Gastroesophageal sphincter (tissue), 3 donors: ENCODE measurements around the gene CACNG7.

Experiments
- EP300 ChIP-seq: sonication (generic); formaldehyde crosslinking; IDR thresholded peaks from one replicate; pipeline ENCODE4 v1.6.1; 2017; ENCODE audit warnings: antibody characterized with exemption, mild to moderate bottlenecking
- POLR2A ChIP-seq, 2 donors: fragments of 450-650 bp; IDR thresholded peaks; one replicate each; pipeline ENCODE4 v1.6.1; 2017; ENCODE audit warnings: antibody characterized with exemption in 2 of 2, mild to moderate bottlenecking in 2 of 2, moderate library complexity in 1 of 2
- TF ChIP-seq, protein P1 (sequence below), 4 experiments: fragments of 200-600 bp in 2 of 4; fragments of 450-650 bp in 2 of 4; sonication (generic) in 1 of 4; IDR thresholded peaks; one replicate each; pipeline ENCODE4 v1.5.1; 2017 to 2019; ENCODE audit warnings: antibody characterized with exemption in 4 of 4, mild to moderate bottlenecking in 2 of 4, moderate library complexity in 2 of 4

DNA sequence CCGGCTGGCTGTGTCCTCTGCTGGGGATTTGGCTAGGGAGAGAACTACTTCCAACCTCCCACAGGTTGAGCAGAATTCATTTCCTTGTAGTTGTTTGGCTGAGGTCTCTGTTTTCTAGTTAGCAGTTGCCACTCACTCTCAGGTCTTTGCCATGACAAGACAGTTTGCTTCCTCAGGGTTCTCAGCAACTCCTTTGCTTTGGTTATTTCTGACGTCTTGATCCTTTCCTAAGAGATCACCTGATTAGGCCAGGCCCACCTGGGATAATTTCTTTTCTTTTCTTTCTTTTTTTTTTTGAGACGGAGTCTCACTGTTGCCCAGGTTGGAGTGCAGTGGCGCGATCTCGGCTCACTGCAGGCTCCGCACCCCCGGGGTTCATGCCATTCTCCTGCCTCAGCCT lies 44.3 kb downstream of the CACNG7 start:
- TF ChIP-seq, protein P1, sequence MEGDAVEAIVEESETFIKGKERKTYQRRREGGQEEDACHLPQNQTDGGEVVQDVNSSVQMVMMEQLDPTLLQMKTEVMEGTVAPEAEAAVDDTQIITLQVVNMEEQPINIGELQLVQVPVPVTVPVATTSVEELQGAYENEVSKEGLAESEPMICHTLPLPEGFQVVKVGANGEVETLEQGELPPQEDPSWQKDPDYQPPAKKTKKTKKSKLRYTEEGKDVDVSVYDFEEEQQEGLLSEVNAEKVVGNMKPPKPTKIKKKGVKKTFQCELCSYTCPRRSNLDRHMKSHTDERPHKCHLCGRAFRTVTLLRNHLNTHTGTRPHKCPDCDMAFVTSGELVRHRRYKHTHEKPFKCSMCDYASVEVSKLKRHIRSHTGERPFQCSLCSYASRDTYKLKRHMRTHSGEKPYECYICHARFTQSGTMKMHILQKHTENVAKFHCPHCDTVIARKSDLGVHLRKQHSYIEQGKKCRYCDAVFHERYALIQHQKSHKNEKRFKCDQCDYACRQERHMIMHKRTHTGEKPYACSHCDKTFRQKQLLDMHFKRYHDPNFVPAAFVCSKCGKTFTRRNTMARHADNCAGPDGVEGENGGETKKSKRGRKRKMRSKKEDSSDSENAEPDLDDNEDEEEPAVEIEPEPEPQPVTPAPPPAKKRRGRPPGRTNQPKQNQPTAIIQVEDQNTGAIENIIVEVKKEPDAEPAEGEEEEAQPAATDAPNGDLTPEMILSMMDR (IDR thresholded peaks at IDR 0.05) = no peak
- TF ChIP-seq POLR2A (IDR thresholded peaks at IDR 0.05) (no peak), EP300 (no peak)
